ENCODE measurements around the gene ADARB2.

- no peak for TF ChIP-seq TARDBP (IDR thresholded peaks at IDR 0.05)
- TF ChIP-seq ARNT (IDR thresholded peaks at IDR 0.05) = no peak
- TF ChIP-seq ELF4 (IDR thresholded peaks at IDR 0.05) = no peak
- no peak for TF ChIP-seq FOXM1 (IDR thresholded peaks at IDR 0.05; ENCODE audit: borderline replicate concordance)
- no peak for TF ChIP-seq CTBP1 (IDR thresholded peaks at IDR 0.05; ENCODE audit: borderline replicate concordance)
- no peak for TF ChIP-seq BHLHE40 (IDR thresholded peaks at IDR 0.05; ENCODE audit: borderline replicate concordance)
- TF ChIP-seq SP1 (IDR thresholded peaks at IDR 0.05) = no peak
- no peak for TF ChIP-seq FOXA1 (IDR thresholded peaks at IDR 0.05)
- no peak for TF ChIP-seq LEF1 (IDR thresholded peaks at IDR 0.05; ENCODE audit: borderline replicate concordance)
- no peak for TF ChIP-seq FOXK2 (IDR thresholded peaks at IDR 0.05)
- TF ChIP-seq SUZ12 (IDR thresholded peaks at IDR 0.05) = no peak
- no peak for TF ChIP-seq HDGF (IDR thresholded peaks at IDR 0.05; ENCODE audit: borderline replicate concordance)
- no peak for TF ChIP-seq NFRKB (IDR thresholded peaks at IDR 0.05)
Observed at GRCh38 chr10:1513221-1513620, 224.1 kb downstream of the ADARB2 start.

Data from HEK293T (cell line).